Activated CD8-positive, alpha-beta memory T cell treated with anti-CD3 and anti-CD28 coated beads for 48 hours (primary cell): ENCODE data around the gene MGME1.

Experiments
- DNase-seq, 3 experiments: peaks; one replicate each; pipeline ENCODE4 v3.0.0-alpha.2; 2020; ENCODE audit warnings: low read depth in 2 of 3, low spot score in 2 of 3

Gene MGME1

GRCh38 chr20:17968366-17969277 lies at the start of gene MGME1, which contains the start of gene SNX5:
TSS of gene MGME1 (plus strand) at chr20:17969018. CDS start at chr20:17969860, 842 bp downstream.
TSS of gene SNX5 (minus strand) at chr20:17968794. CDS start at chr20:17968425, 369 bp downstream.
- DNase-seq, result peak; percentile 96 to 99 (median 98)

DNA sequence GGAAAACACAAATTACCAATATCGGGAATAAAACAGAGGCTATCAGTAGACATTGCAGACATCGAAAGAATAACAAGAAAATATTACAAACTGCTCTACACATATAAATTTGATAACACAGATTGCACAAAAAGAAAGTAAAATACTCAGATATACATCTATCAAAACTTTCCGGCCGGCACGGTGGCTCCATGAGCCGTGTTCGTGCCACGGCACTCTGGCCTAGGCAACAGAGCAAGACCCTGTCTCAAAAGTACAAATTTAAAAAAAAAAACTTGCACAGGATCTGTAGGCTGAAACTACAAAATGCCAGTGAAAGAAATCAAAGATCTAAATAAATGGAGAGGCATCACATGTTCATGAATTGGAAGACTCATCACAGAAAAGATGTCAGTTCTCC lies 49.7 kb upstream of the MGME1 start:
- DNase-seq, result no peak

- DNase-seq, result no peak
Observed at GRCh38 chr20:17921774-17922173, 47.0 kb upstream of the MGME1 start.

DNA sequence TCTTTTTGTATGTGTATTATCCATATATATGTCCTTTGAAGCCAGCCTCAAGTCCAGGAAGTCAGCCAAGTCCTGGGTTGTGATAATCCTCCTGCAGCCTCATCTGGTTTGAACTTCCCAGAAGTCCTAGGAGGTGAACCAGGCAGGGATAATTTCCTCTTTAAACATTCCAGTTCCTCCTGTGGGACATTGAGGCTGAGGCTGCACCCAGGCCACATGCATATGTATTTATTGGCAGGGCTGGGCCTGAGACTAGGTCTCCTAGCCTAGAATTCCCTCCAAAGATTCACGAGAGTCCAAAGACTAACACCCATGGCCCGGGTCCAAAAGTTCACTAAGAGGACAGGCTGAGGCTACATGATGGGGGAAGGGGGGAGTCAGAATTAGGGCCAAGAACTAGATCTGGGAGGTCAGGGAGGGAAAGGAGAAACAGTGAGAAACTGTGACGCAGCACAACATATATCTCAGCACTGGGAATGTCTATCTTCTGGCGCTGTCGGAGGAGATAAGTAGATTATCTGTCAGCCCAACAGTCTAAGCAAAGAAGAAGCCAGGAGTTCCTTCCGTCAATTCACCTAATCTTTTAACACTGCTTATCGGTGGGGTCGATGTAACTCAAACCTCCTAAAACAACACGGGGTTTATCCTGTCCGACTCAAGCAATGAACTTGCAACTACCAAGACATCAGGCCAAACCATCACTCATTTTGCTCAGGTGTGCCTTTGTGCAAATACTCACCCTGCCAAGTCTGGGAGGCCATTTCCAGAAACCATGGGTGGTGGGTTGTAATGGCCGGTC lies 43.5 kb upstream of the MGME1 start:
- DNase-seq, result no peak

DNA sequence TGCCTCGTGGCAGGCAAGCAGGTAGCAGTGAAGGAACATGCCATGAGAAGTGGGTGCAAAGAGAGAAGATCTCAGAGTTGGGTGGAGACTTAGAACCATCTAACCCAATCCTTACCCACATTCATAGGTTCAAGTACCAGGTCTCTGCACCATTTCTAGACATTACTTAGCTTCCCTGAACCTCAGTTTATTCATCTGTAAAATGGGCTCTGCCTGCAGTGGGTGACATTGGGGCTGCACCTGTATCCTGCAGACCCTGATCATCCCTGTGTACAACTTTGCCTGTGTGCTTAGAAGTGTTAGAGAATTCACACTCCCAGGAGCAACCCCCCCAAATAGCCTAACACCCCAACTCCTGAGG lies 42.9 kb upstream of the MGME1 start:
- DNase-seq, result no peak

DNA sequence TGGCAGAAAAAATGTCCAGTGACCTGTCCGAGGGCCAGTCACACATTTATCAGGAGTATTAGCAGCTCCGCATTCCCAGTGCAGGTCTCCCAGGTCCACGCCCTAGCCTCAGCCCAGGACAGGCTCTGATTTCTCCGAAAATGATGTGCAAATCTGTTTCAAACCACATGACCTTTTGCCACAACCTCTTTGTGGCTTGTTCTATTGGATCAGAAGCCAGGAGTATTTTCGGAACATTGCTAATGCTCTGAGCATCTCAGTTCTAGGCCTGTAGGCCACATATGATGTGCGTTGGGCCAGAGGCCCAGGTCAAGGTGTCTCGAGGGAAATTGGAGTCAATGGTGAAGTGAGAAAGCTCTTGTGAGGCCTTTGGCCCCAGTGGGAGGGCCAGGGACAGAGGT lies 40.6 kb upstream of the MGME1 start:
- no peak for DNase-seq

DNA sequence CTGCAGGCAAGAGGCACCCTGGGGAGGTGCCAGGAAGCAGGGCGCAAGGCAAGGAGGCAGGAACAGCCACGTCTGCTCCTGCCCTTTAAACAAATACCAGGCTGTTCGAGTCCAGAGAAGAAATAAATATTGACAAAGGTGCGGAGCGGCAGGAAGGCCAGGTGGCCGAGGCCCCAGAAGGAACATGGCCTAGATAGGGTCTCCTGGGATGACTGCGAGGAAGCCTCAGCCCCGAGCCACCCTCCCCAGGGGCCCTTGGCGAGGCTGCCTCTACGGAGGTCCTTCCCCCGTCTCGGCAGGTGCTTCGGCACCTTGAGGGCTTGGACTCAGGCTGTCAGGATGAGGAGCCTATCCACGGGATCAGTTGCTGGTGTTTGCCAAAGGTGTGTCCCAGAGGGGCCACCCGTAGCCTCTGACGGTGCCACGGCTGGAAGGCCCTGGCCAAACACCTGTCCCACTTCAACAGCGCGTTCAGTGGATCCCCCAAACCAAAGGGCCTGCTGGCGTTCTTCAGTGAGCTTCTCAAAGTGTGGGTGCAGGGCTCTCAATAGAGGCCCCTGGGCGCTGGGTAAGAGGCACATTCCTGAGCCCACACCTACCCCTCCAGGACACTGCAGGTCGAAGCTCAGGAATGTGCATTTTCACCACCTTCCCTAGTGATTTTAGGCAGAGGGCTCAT lies 40.0 kb upstream of the MGME1 start:
- DNase-seq, result no peak

DNA sequence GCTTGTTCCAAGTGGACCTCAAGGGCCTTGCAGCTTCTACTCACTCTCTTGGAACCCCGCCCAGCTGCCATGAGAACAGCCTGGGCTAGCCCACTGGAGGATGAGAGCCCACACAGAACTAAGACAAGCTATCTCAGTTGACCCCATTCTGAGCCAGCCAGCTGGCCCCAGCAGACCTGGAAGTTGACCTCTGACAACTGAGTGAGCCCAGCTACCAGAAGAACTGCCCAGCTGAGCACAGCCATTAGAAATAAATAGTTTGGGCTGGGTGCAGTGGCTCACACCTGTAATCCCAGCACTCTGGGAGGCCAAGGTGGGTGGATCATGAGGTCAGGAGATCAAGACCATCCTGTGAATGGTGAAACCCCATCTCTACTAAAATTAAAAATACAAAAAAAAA lies 37.3 kb upstream of the MGME1 start:
- DNase-seq, result no peak

DNA sequence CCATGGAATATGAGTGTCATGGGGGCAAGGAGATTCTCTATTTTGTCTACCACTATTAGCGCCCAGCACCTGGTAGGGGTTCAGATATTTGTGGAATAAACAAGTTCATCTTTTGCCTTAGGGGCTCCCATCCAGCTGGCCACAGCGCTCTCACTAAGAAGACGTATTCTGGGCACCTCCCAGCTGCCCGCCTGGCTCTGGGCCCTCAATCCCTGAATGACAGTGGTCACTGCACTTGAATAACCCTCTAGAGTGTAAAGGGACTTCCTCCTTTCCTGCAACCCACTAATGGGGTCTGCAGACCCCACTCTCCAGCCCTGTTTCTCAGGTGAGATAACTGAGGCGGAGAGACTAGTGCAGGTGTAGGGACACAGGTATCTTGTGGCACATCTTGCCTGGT lies 36.4 kb upstream of the MGME1 start:
- DNase-seq, result no peak

- DNase-seq, result no peak
Observed at GRCh38 chr20:17933121-17933520, 35.7 kb upstream of the MGME1 start.

DNA sequence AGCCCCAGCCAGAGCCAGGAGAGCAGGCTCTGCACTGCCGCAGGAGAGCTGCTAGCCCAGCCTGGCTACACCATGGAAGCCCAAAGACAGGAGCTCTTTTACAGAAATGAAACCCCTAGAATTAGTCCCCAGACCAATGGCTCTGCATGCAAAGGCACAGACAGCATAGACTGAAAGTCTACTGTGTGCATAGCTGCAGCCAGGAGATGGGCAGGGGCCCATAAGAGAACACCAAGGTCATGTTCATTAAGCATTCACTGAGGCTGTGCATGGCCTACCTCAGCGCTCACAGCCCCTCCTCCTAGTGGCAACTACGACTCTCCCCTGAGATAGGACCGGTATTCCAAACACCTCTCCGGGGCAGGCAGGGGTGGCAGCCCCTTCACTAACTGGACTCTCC lies 35.1 kb upstream of the MGME1 start:
- DNase-seq, result no peak

DNA sequence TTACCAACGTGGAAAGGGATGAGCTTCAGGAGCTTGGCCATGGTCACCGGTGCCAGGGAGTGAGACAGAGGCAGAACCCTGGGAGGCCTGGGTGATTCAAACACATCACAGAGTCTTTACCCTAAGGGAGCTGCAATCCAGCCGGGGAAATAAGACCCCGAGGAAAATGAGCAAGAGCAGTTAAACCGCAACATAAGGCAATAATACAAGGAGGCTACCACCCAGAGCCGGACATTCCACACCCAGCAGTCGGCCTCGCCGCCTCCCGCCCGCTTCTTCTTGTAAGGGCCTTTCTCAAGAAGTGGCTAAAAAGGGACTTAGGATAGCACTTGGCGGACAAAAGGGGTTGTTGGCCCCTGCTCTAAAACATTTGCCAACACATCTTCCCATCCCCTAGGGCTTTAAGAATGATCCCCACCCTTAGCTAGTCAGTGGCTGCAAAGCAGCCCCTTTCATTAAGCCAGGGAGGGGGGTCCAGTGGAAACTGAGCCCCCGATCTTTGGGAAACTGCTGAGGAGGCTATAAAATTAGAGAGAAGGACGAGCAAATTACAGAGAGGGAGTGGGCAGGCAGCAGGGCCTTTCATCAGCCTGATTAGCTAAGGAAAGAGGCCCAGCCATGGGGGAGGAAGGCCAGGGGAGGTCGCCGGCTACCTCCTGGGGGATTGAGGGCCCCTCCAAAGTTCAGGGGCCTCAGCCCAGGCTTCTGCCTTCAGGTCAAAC lies 34.5 kb upstream of the MGME1 start:
- no peak for DNase-seq

DNA sequence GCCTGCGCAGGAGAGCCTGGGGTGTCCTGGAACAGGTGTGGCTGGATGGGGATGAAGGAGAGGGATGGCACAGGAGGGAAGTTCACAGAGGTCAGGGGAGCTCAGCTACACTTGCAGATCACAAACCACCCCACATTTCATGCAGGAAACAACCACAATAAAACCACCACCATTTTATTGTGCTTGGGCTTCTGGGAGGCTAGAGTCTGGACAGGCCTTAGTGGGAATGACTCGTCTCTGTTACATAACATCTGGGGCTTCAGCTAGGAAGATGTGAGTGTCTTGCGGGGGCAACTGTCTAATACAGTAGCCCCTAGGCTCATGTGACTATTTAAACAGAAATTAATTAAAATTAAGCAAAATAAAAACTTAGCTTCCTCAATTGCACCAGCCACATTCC lies 33.6 kb upstream of the MGME1 start:
- DNase-seq, result no peak

DNA sequence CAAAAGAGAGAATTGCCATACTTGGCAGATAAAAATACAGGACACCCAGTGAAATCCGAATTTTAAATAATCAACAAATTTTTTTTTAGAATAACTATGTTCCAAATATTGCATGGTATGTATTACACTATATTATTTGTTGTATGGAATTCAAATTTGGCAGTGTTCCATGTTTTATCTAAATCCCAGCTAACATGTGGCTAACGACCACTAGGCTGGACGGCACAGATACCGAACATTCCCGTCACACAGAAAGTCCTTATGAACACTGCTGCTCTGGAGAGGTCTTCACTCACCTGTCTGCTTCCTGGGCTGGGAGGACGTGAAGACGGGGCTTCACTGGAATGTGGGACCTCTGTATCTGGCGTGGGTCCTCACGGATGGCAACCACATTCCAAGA lies 33.1 kb upstream of the MGME1 start:
- DNase-seq, result no peak

DNA sequence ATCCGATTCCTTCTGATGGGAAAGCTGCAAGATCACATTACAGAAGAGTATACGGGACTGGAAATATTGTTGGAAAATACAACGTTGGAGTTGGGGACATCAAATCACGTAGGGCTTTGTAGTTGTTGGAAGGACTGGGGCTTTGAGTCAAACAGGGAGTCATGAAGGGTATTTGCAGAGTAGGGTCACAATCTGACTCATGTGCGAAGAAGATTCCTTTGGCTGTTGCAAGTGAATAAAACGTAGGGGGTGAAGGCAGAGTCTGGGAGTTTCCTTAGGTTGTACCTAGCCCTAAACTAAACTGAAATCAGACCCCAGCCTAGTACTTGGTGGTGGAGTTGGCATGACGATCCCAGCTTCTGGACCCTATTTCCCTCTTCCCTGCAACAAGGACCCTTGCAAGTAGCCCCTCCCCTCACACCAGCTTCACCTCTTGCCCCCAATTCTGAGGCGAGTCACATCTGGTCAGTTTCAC lies 32.5 kb upstream of the MGME1 start:
- no peak for DNase-seq

DNA sequence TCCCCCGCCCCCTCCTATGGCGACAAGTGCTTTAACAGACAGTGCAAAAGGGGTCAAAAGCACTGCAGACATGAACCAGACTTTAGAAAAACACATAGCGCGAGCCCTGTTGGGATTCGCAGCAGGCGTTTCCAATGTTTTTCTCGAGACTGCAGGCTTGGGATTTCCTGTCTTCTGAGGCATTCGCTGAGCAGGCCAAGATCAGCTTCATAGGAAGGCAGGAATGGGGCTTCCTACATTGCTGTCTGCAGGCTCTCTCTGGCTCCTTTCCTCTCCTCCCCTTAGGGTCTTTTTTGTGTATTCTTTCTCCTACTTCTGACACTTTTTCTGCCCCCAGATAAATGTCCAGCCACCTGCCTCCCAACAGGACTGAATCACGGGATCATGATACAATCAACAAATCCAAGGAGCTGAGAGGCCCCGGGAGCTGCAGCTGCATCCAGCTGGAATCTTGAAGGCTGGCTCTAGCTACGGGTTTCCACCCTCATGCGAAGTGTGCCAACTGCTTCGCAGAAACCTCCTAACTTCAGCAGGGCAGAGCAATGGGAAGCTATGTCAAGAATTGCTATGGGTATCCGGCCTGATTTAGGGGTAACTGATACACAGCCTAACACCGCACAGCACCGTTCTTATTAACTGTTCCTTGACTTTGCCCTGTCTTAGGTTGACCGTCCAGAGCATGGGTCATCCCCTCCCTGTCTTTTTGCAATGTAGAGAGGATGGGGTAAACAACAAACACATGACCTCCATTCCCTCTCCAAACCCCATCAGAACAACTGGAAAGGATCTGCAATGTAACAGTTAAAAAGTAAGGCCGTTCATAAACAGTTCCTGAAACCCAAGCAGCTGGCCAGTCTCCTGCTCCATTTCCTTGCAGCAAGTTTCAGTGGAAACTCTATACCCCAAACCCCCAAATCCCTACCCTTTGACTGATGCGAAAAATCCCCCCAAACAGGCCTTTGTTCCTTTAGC lies 31.8 kb upstream of the MGME1 start:
- no peak for DNase-seq

GRCh38 chr20:17938871-17939619 lies 29.8 kb upstream of the MGME1 start:
- DNase-seq, result peak in 1 of 3 experiments; percentile 34

DNA sequence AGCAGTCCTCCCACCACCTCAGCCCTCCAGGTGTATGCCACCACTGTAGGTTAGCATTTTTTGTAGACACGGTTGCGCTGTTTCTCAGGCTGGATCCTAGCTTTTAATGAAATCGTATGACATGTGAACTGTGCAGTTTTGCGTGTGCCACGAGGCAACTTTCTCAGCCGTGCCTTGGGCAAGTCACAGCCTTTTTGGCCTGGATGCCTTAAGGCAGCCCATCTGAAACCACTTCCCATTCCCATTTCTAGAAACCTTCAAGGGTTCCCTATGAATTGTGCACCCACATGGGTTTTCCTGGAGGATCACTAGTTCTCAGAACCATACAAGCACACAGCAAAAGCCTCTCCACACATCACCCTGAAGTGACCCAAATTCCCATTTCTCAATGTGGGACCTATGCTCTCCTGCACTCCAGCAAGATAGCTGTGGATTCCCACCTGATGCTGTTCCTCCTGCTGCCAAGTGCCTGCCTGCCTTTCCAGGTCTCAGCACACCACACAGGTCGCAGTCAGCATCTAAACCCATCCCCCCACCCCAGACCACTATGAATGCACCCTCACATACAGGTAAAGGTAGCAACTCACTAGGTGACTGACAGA lies 29.1 kb upstream of the MGME1 start:
- DNase-seq, result no peak
